Progenitor cell of endocrine pancreas (in vitro differentiated cells): ENCODE measurements around the gene PLD1. TPM values are rescaled to one million over a fixed set of nuclear protein-coding genes. Genes with fewer than 3 reads are reported as not detected.

ENCODE experiments used
- DNase-seq: peaks from one replicate; pipeline ENCODE4 v3.0.0; 2021; ENCODE audit warnings: low spot score; ENCODE audit not compliant: unreplicated experiment
- H3K27ac Mint-ChIP-seq: 2 replicates; pipeline ENCODE4 v1.8.0; 2021; ENCODE audit warnings: mild to moderate bottlenecking, moderate library complexity, mixed read lengths
- H3K27me3 Mint-ChIP-seq: 2 replicates; pipeline ENCODE4 v1.8.0; 2021; ENCODE audit warnings: mixed read lengths
- H3K36me3 Mint-ChIP-seq: 2 replicates; pipeline ENCODE4 v1.8.0; 2022; ENCODE audit warnings: mixed read lengths; ENCODE audit not compliant: insufficient read depth
- H3K4me1 Mint-ChIP-seq: 2 replicates; pipeline ENCODE4 v1.8.0; 2021; ENCODE audit warnings: low read depth, mixed read lengths
- H3K4me3 Mint-ChIP-seq: 2 replicates; pipeline ENCODE4 v1.8.0; 2021; ENCODE audit warnings: low read depth, mild to moderate bottlenecking, moderate library complexity, mixed read lengths
- H3K9me3 Mint-ChIP-seq: 2 replicates; pipeline ENCODE4 v1.8.0; 2021; ENCODE audit warnings: low read depth, mixed read lengths
- total RNA-seq: library from RNA; stranded (reverse); gene quantifications from 2 replicates; pipeline ENCODE4 v1.2.1, GENCODE V29; 2021
- TF ChIP-seq, protein P1 (sequence below): fragments of 200-600 bp; sonication (generic); IDR thresholded peaks from one replicate; pipeline ENCODE4 v1.5.0; 2021; ENCODE audit warnings: antibody characterized with exemption, mild to moderate bottlenecking; ENCODE audit not compliant: unreplicated experiment

PLD1 gene
- total RNA-seq, 1 donor from 2014 or later, result 143 TPM

DNA sequence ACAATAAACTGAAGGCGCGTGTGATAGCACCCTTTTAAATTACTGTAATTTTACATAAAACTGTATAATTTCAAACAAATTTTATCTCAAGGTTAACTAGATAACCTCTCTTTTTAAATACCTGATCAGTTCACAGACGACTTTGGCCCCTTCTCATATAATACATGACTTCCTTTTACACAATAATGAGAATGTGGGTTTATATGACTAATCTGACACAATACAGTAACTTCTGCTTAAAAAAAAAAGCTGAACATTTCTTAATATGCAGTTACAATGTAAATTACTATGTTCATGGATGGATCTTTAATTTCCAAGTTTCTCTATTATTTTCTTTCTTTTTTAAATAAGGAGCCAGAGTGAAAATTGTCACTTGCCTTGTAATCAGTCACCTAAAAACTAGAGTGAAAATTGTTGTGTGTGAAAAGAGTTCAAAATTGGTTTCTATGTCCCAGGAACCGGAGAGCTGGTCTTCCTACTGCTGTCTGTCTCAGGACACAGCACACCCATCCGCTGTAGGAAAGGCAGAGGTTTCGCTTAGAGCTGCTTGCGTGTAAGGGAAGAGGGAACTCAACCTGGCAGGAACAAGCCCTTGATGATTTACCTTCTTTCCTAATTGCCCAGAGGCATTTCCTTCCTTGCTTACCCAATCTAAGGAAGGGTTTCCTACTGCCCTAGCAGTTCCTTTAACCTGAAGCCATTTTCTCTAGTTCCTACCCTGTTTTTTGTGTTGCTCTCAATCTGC lies 33.3 kb downstream of the PLD1 start:
- Mint-ChIP-seq H3K27ac (peak overlapping the region; percentile 82), H3K36me3 (no peaks in the 10 kb centered on the region), H3K27me3 (no peaks in the 10 kb centered on the region), H3K9me3 (no peaks in the 10 kb centered on the region), H3K4me1 (peaks cover 38% of the 10 kb centered on the region), H3K4me3 (no peak overlapping the region)
- no peak for DNase-seq
- TF ChIP-seq, protein P1, sequence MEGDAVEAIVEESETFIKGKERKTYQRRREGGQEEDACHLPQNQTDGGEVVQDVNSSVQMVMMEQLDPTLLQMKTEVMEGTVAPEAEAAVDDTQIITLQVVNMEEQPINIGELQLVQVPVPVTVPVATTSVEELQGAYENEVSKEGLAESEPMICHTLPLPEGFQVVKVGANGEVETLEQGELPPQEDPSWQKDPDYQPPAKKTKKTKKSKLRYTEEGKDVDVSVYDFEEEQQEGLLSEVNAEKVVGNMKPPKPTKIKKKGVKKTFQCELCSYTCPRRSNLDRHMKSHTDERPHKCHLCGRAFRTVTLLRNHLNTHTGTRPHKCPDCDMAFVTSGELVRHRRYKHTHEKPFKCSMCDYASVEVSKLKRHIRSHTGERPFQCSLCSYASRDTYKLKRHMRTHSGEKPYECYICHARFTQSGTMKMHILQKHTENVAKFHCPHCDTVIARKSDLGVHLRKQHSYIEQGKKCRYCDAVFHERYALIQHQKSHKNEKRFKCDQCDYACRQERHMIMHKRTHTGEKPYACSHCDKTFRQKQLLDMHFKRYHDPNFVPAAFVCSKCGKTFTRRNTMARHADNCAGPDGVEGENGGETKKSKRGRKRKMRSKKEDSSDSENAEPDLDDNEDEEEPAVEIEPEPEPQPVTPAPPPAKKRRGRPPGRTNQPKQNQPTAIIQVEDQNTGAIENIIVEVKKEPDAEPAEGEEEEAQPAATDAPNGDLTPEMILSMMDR, result no peak

DNA sequence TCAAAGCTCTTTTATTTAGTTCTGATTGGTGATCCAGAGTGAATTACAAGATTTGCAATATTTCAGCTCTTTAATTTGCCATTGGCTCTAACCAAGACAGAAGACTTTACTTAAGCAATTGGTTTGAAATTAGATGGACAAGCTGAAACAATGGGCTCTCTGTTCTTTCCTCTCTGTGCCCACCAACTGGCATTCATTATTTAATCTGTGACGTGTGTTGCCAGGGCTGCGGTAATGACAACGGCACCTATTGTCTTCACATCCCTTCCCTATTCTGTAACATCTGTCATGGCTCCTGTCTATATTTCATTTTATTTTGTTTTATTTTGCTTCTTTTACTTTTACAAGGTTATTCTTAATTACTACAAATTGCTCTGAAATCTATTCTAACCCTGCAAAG lies 33.9 kb downstream of the PLD1 start:
- Mint-ChIP-seq H3K27me3 (no peaks in the 10 kb centered on the region), H3K27ac (peak overlapping the region; percentile 82), H3K4me1 (peaks cover 40% of the 10 kb centered on the region), H3K9me3 (no peaks in the 10 kb centered on the region), H3K4me3 (no peak overlapping the region), H3K36me3 (no peaks in the 10 kb centered on the region)
- DNase-seq, result no peak
- TF ChIP-seq, protein P1, result no peak

DNA sequence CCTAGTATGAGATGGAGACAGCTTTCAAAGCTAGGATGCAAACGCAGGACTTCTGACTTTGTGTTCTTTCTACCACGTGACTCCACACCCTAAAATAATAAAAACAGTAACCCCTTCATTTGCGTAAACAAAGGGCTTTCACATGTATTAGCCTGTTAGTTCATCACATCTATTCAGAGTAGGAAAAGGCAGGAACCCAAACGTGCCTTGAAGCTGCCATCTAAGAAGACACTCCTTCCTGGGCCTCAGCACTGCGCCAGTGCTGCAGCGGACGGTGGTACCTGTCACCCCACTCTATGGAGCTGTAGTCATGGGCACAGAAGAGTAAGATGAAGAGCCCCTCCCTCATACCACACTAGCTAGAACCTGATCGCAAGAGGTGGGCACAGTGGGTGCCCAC lies 34.3 kb downstream of the PLD1 start:
- TF ChIP-seq, protein P1, result no peak
- Mint-ChIP-seq H3K27ac (no peak overlapping the region), H3K36me3 (no peaks in the 10 kb centered on the region), H3K27me3 (no peaks in the 10 kb centered on the region), H3K9me3 (no peaks in the 10 kb centered on the region), H3K4me1 (peaks cover 45% of the 10 kb centered on the region), H3K4me3 (no peak overlapping the region)
- DNase-seq, result no peak

DNA sequence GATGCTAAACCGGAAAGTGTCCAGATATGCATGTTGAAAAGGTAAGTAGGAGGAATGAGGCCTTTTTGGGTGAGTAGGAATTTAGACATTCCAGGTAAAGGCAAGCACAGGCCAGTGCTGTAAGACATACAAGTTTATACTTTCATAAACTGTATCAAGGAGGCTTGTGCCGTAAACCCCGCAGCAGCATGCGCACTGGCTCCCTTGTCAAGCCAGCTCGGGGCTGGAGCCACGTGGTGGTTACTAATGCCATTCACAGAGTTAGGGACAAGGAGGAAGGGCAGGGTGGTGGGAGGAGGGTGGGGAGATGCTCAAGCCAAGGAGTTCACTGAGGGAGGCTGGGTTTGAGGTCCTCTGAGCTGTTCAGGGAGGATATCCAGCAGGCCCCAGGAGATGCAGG lies 35.8 kb downstream of the PLD1 start:
- no peaks in the 10 kb centered on the region for H3K27me3 Mint-ChIP-seq

DNA sequence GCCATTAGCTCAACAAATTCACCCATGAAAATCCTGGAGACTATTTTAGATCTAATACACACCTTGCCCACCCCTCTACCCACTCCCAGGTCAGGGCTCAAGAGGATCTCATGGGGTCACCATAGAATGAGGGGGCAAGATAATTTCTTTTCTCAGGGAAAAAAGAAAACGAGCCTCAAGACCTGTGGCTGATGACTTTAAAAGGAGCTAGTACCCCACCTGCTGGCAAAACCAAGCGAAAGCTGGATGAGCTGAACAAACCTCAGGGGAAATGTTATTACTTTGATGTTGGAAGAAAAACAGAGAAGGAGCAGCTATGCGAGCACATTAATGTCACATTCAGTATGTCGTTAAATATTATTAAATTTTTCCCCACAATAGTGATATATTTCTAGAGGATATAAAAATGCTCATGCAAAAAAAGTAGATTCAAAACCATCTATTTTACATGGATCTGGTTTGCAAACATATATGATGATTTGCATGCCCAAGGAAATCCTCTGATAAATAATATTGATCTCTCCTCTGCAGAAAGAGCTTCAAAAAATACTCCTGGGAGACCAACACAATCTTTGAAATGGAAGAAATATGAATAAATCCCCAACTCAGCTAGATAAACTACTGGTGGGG lies 37.7 kb downstream of the PLD1 start:
- H3K27me3 Mint-ChIP-seq, result no peaks in the 10 kb centered on the region
- no peaks in the 10 kb centered on the region for H3K9me3 Mint-ChIP-seq
- H3K27ac Mint-ChIP-seq, result peak overlapping the region; percentile 83
- peaks cover 59% of the 10 kb centered on the region for H3K4me1 Mint-ChIP-seq
- TF ChIP-seq, protein P1, result peak; percentile 79
- peak; percentile 24 for DNase-seq
- H3K4me3 Mint-ChIP-seq, result no peak overlapping the region
- H3K36me3 Mint-ChIP-seq, result no peaks in the 10 kb centered on the region

More for the DNA sequence above, 35.8 kb downstream of the PLD1 start:
- TF ChIP-seq, protein P1, result no peak
- Mint-ChIP-seq H3K4me3 (no peak overlapping the region), H3K27ac (peak overlapping the region; percentile 47), H3K4me1 (peaks cover 49% of the 10 kb centered on the region), H3K9me3 (no peaks in the 10 kb centered on the region), H3K36me3 (no peaks in the 10 kb centered on the region)
- DNase-seq, result no peak
